ENCODE results near the gene TMEM250.

The TMEM250 gene

DNA sequence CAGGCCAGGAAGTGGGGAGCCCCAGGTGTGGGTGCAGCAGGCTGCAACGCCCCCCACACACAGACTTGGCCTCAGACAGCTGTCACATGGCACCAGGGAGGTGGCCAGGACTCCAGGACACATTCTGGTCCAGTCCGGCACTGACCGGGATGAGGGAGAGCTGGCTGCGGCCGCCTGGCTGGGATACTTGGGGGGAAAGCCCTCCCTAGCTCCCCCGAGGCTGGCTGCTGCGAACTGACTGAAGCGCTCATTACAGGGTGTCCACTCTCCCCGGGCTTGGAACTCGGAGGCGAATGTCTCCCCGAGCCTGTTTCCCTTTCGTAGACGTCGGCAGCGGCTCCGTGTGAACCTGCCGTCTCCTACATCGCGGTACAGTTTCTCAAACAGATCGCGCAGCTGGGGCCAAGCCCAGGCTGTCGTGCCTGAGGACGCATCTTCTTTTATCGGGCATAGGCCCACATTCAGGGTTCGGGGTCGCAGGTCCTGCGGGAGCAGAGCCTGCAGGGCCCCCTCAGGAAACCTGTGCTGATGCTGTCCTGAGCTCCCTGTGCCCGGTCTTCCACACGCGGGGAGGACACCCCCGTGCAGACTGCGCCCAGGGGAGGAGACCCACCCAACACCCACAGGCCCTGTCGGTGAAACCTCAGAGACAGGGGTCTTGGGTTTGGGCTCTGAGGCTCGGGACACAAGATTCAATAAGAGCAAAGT is 43.4 kb downstream of the TMEM250 start:
- no peak overlapping the region for H3K4me3 ChIP-seq (ENCODE audit: low read depth, low read length)
- TF ChIP-seq CTCF (IDR thresholded peaks at IDR 0.05; ENCODE audit: borderline replicate concordance, insufficient read depth, low read depth, low read length), result no peak

DNA sequence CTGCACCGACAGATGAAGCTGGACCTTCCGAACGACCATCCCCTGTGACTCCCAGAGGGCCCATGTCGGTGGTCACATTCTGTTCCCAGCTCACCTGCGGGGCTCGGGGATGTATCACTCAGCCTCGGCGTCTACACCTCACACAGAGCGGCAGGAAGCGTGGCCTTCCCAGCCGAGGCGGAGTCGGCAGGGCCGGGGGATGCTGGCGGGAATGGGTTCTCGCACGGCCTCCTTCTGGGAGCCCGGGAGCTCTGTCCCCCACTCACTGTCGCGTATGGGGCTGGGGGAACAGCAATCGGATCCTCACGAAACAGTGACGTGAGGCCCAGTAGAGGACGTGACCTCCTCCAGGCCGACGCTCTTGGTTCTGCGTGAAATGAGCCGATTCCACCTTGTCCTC is 44.0 kb downstream of the TMEM250 start:
- no peak for TF ChIP-seq CTCF (IDR thresholded peaks at IDR 0.05; ENCODE audit: borderline replicate concordance, insufficient read depth, low read depth, low read length)

More for the DNA sequence above, 44.0 kb downstream of the TMEM250 start:
- H3K4me3 ChIP-seq (ENCODE audit: low read depth, low read length), result no peak overlapping the region
